ENCODE data around the gene DGCR2. TPM values are rescaled to one million over a fixed set of nuclear protein-coding genes. Genes with fewer than 3 reads are reported as not detected.
A peak's percentile ranks its signal among the peaks of the same experiment; 100 is the strongest.

DGCR2 gene
- polyA plus RNA-seq, 1 donor from 2014 or later: 67.1 TPM

- peaks cover 38% of the 10 kb centered on the region for H3K79me2 ChIP-seq (replicated peaks; ENCODE audit: insufficient read depth, low read length)
- no peak overlapping the region for H3K9ac ChIP-seq (ENCODE audit: low read length)
- H3K27ac ChIP-seq (ENCODE audit: low read length): no peak overlapping the region
- no peak overlapping the region for H3K4me3 ChIP-seq (ENCODE audit: low read length)
- no peaks in the 10 kb centered on the region for H3K36me3 ChIP-seq (ENCODE audit: insufficient read depth, low read length)
- no peak for TF ChIP-seq EZH2 (IDR thresholded peaks at IDR 0.05; ENCODE audit: borderline replicate concordance, insufficient read depth, low read length, poor library complexity, severe bottlenecking)
- TF ChIP-seq EP300 (conservative IDR thresholded peaks at IDR 0.05; ENCODE audit: poor library complexity, severe bottlenecking): no peak
- TF ChIP-seq POLR2AphosphoS5 (IDR thresholded peaks at IDR 0.05): no peak
- no peak for TF ChIP-seq CTCF (IDR thresholded peaks at IDR 0.05; ENCODE audit: poor library complexity, severe bottlenecking)
- no peak for TF ChIP-seq TAF1 (IDR thresholded peaks at IDR 0.05; ENCODE audit: low read depth)
- no peak for TF ChIP-seq MXI1 (conservative IDR thresholded peaks at IDR 0.05; ENCODE audit: poor library complexity, severe bottlenecking)
- no peak for TF ChIP-seq REST (IDR thresholded peaks at IDR 0.05; ENCODE audit: borderline replicate concordance)
- TF ChIP-seq RAD21 (conservative IDR thresholded peaks at IDR 0.05): no peak
- no peak for TF ChIP-seq SMC3 (conservative IDR thresholded peaks at IDR 0.05; ENCODE audit: poor library complexity)
- no peaks in the 10 kb centered on the region for H3K9me2 ChIP-seq (ENCODE audit: insufficient read depth, low read length)
- H2AFZ ChIP-seq (ENCODE audit: low read depth, low read length): no peak overlapping the region
- H4K20me1 ChIP-seq (ENCODE audit: insufficient read depth): no peaks in the 10 kb centered on the region
- H3F3A ChIP-seq (ENCODE audit: insufficient read depth, low read length, poor library complexity, severe bottlenecking): no peaks in the 10 kb centered on the region
- H3K4me2 ChIP-seq (ENCODE audit: low read length): no peak overlapping the region
- H3K27me3 ChIP-seq (ENCODE audit: insufficient read depth, low read depth, low read length): no peaks in the 10 kb centered on the region
- H3K9me3 ChIP-seq (ENCODE audit: low read length): no peaks in the 10 kb centered on the region
These were observed 16.8 kb downstream of the DGCR2 start for GRCh38 chr22:19105456-19105855.

GRCh38 chr22:19103880-19104821, 18.1 kb downstream of the DGCR2 start:
- H3K4me2 ChIP-seq (ENCODE audit: low read length): no peak overlapping the region
- peak overlapping the region; percentile 24 for H2AFZ ChIP-seq (ENCODE audit: low read depth, low read length)
- H4K20me1 ChIP-seq (ENCODE audit: insufficient read depth): no peaks in the 10 kb centered on the region
- H3K9me3 ChIP-seq (ENCODE audit: low read length): no peaks in the 10 kb centered on the region
- H3K4me3 ChIP-seq (ENCODE audit: low read length): no peak overlapping the region
- peaks cover 37% of the 10 kb centered on the region for H3K79me2 ChIP-seq (replicated peaks; ENCODE audit: insufficient read depth, low read length)
- peak overlapping the region; percentile 81 for H3K27ac ChIP-seq (ENCODE audit: low read length)
- H3F3A ChIP-seq (ENCODE audit: insufficient read depth, low read length, poor library complexity, severe bottlenecking): no peaks in the 10 kb centered on the region
- H3K9ac ChIP-seq (ENCODE audit: low read length): peak overlapping the region; percentile 49
- H3K9me2 ChIP-seq (ENCODE audit: insufficient read depth, low read length): no peaks in the 10 kb centered on the region
- no peaks in the 10 kb centered on the region for H3K36me3 ChIP-seq (ENCODE audit: insufficient read depth, low read length)
- H3K27me3 ChIP-seq (ENCODE audit: insufficient read depth, low read depth, low read length): no peaks in the 10 kb centered on the region
- TF ChIP-seq CTCF (IDR thresholded peaks at IDR 0.05; ENCODE audit: poor library complexity, severe bottlenecking) (peak; percentile 35), MXI1 (conservative IDR thresholded peaks at IDR 0.05; ENCODE audit: poor library complexity, severe bottlenecking) (no peak), POLR2AphosphoS5 (IDR thresholded peaks at IDR 0.05) (peak; percentile 33)
